ENCODE data around the gene IL32.

IL32 gene

GRCh38 chr16:3084491-3084890, 19.1 kb downstream of the IL32 start:
- TF ChIP-seq CTCF (IDR thresholded peaks at IDR 0.05), result no peak
- DNase-seq, result no peak
- Histone ChIP-seq H3K27ac (no peak overlapping the region), H3K9me3 (no peaks in the 10 kb centered on the region), H3K4me3 (no peak overlapping the region), H3K27me3 (peaks cover 0 to 28% of the 10 kb centered on the region in 2 donors), H3K4me1 (no peaks in the 10 kb centered on the region), H3K36me3 (no peaks in the 10 kb centered on the region)
- intact Hi-C loops (cut with DNase I; ENCODE audit: low total_unique reads), result no loop called here

- no peak overlapping the region for H3K4me3 ChIP-seq
- H3K27me3 ChIP-seq, result peaks cover 0 to 35% of the 10 kb centered on the region in 2 donors
- H3K4me1 ChIP-seq, result no peaks in the 10 kb centered on the region
- H3K36me3 ChIP-seq, result no peaks in the 10 kb centered on the region
- intact Hi-C loops (cut with DNase I; ENCODE audit: low total_unique reads), result no loop called here
- DNase-seq, result no peak
- H3K9me3 ChIP-seq, result no peaks in the 10 kb centered on the region
- H3K27ac ChIP-seq, result no peak overlapping the region
- TF ChIP-seq CTCF (IDR thresholded peaks at IDR 0.05), result no peak
Observed at GRCh38 chr16:3084969-3085670, 19.7 kb downstream of the IL32 start.

DNA sequence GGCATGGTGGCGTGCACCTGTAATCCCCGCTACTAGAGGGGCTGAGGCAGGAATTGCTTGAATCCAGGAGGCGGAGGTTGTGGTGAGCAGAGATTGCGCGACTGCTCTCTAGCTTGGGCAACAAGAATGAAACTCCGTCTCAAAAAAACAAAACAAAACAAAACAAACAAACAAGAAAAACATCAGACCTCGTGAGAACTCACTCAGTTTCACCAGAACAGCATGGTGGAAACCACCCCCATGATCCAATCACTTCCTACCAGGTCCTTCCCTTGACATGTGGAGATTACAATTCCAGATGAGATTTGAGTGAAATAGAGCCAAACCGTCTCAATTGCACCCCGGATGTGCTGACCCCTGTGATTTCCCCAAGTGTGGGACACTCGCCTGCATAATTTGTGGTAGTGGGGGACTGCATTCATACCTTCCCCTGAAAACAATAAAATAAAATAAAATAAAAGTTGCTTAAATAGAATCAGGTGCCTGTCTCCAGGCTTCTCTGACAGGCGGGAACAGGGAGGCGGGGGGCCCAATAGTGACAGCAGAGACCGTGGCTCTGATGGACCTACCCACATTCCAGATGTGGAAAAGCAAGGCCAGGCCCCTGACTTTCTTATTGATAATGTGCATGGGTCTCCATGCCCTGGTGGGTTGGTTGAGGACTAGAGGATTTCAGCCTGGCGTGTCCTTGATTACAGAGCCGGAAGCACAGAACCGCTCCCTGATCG, 20.6 kb downstream of the IL32 start:
- no peak for DNase-seq
- intact Hi-C loops (cut with DNase I; ENCODE audit: low total_unique reads), result no loop called here
- Histone ChIP-seq H3K27ac (no peak overlapping the region), H3K27me3 (peaks cover 0 to 41% of the 10 kb centered on the region in 2 donors), H3K4me1 (no peaks in the 10 kb centered on the region), H3K9me3 (no peaks in the 10 kb centered on the region), H3K4me3 (peak overlapping the region; percentile 19 to 28), H3K36me3 (no peaks in the 10 kb centered on the region)
- no peak for TF ChIP-seq CTCF (IDR thresholded peaks at IDR 0.05)

DNA sequence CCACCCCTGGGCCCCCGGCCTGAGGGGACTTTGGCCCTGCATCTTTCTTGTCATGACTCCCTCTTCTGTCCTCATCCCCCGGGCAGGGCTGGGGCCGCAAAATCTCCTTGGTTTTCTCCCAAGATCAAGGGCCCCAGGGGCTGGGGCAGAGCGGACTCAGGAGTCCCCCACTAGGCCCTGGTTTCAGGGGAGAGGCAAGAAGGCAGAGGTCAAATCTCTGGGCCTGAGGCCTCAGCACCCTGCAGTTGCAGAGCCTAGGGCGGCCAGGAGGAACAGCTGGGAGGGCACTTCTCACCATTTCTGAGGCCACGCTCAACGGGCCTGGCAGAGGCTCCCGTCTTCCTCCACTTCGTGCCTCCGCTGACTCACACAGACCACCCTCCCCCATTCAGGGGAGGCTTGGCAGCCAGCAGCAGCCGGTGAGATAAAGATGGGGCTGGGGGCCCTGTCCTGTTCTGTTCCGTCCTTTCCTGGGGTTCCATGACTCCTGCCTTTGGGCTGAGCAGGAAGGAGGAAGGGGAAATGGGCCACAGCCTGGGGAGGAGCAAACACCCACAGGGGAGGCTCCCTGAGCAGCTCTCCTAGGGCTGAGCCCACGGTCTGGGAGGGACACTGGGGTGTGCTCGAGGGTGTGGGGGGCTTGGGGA, 21.3 kb downstream of the IL32 start:
- intact Hi-C loops (cut with DNase I; ENCODE audit: low total_unique reads), result no loop called here
- no peaks in the 10 kb centered on the region for H3K9me3 ChIP-seq
- H3K4me3 ChIP-seq, result peak overlapping the region; percentile 19 to 28
- no peaks in the 10 kb centered on the region for H3K4me1 ChIP-seq
- DNase-seq, result no peak
- no peak for TF ChIP-seq CTCF (IDR thresholded peaks at IDR 0.05)
- no peak overlapping the region for H3K27ac ChIP-seq
- H3K27me3 ChIP-seq, result peaks cover 0 to 48% of the 10 kb centered on the region in 2 donors
- no peaks in the 10 kb centered on the region for H3K36me3 ChIP-seq

- DNase-seq, result no peak
- H3K27me3 ChIP-seq, result peaks cover 0 to 56% of the 10 kb centered on the region in 2 donors
- no peak overlapping the region for H3K27ac ChIP-seq
- intact Hi-C loops (cut with DNase I; ENCODE audit: low total_unique reads), result no loop called here
- peak overlapping the region in 1 of 2 donors; percentile 19 for H3K4me3 ChIP-seq
- H3K9me3 ChIP-seq, result no peaks in the 10 kb centered on the region
- no peaks in the 10 kb centered on the region for H3K36me3 ChIP-seq
- no peaks in the 10 kb centered on the region for H3K4me1 ChIP-seq
- TF ChIP-seq CTCF (IDR thresholded peaks at IDR 0.05), result no peak
Observed at GRCh38 chr16:3087243-3088235, 22.1 kb downstream of the IL32 start.

Data from tibial artery (tissue), 4 donors.